HG03432 (cell line): ENCODE results near the gene SLC22A23.

Experiments used
- ATAC-seq: cut with Tn5 transposase; IDR thresholded peaks from one replicate; pipeline ENCODE4 v1.9.1; 2021; ENCODE audit warnings: mild to moderate bottlenecking, moderate library complexity; ENCODE audit not compliant: unreplicated experiment

SLC22A23 gene

GRCh38 chr6:3231247-3232016, 225.4 kb downstream of the SLC22A23 start:
- no peak for ATAC-seq

- ATAC-seq = no peak
These were observed 226.0 kb downstream of the SLC22A23 start for GRCh38 chr6:3230900-3231246.

- no peak for ATAC-seq
These were observed 226.5 kb downstream of the SLC22A23 start for GRCh38 chr6:3230256-3230882.

GRCh38 chr6:3229566-3230178, 227.2 kb downstream of the SLC22A23 start:
- no peak for ATAC-seq

GRCh38 chr6:3228771-3229565, 227.9 kb downstream of the SLC22A23 start:
- ATAC-seq = no peak

GRCh38 chr6:3228046-3228671, 228.7 kb downstream of the SLC22A23 start:
- peak; percentile 26 for ATAC-seq

GRCh38 chr6:3227363-3228045, 229.3 kb downstream of the SLC22A23 start, which contains the start of gene TUBB2B:
Gene TUBB2B, minus strand, starts transcription at chr6:3227653. Its CDS starts 110 bp downstream, at chr6:3227543.
- peak; percentile 31 for ATAC-seq

GRCh38 chr6:3226481-3227362, 230.1 kb downstream of the SLC22A23 start:
- peak; percentile 30 for ATAC-seq

GRCh38 chr6:3226042-3226441, 230.8 kb downstream of the SLC22A23 start:
- ATAC-seq = no peak

- ATAC-seq = no peak
These were observed 234.3 kb downstream of the SLC22A23 start for GRCh38 chr6:3222506-3223038.

- ATAC-seq = no peak
These were observed 235.3 kb downstream of the SLC22A23 start for GRCh38 chr6:3221578-3221977.

GRCh38 chr6:3220366-3220765, 236.5 kb downstream of the SLC22A23 start:
- ATAC-seq = no peak
